ENCODE data around the gene IRGQ. TPM values are rescaled to one million over a fixed set of nuclear protein-coding genes. Genes with fewer than 3 reads are reported as not detected.

IRGQ gene
- total RNA-seq, 1 experiment from 2014 or later: 24.1 TPM

DNA sequence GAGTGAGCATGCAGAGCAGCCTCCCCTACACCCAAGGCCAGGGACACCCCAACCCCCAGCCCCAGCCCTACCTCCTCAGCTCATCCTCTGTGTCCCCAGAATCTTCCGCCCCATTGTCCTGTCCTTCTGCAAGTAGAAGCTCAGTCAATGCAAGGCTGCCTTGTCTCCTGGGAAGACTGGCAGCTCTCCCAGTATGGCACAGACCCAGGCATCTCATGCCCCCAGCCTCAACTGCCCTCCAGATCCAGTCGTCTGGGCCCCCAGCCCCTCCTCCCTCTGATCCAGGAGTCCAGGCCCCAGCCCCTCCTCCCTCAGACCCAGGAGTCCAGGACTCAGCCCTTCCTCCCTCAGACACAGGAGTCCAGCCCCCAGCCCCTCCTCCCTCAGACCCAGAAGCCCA, 50.0 kb downstream of the IRGQ start:
- Histone ChIP-seq H3K18ac (ENCODE audit: insufficient read length, low read depth, low read length) (no peak overlapping the region), H3K79me2 (ENCODE audit: insufficient read depth, low read length) (no peaks in the 10 kb centered on the region), H3K9ac (ENCODE audit: extremely low read depth, insufficient read length, low read length) (no peak overlapping the region), H2BK12ac (ENCODE audit: insufficient read length, low read depth, low read length) (no peak overlapping the region), H3K27ac (ENCODE audit: insufficient read length, low read depth, low read length) (no peak overlapping the region), H2BK15ac (ENCODE audit: low read depth, low read length) (no peak overlapping the region), H2BK5ac (ENCODE audit: insufficient read length, low read length) (no peak overlapping the region), H2AFZ (ENCODE audit: low read length) (no peak overlapping the region), H2BK20ac (ENCODE audit: low read depth, low read length, poor library complexity, severe bottlenecking) (no peak overlapping the region), H3K56ac (ENCODE audit: insufficient read length, low read depth, low read length) (no peak overlapping the region), H2BK120ac (ENCODE audit: low read depth, low read length, poor library complexity, severe bottlenecking) (no peak overlapping the region), H3T11ph (ENCODE audit: low read length) (no peak overlapping the region), H3K14ac (ENCODE audit: insufficient read depth, low read length) (no peak overlapping the region), H4K91ac (ENCODE audit: insufficient read length, low read depth, low read length) (no peak overlapping the region), H2AK5ac (ENCODE audit: insufficient read length, low read length) (no peak overlapping the region), H3K23me2 (ENCODE audit: insufficient read length, low read depth, low read length, poor library complexity, severe bottlenecking) (no peaks in the 10 kb centered on the region), H3K4me1 (ENCODE audit: insufficient read depth, low read length) (no peaks in the 10 kb centered on the region), H3K4me2 (ENCODE audit: insufficient read depth, insufficient read length, low read length) (no peak overlapping the region), H3K23ac (ENCODE audit: insufficient read length, low read depth, low read length) (no peak overlapping the region), H3K79me1 (ENCODE audit: insufficient read depth, low read depth, low read length, poor library complexity, severe bottlenecking) (no peaks in the 10 kb centered on the region), H4K8ac (replicated peaks; ENCODE audit: insufficient read length, low read depth, low read length) (no peak overlapping the region), H4K5ac (ENCODE audit: insufficient read length, low read depth, low read length) (no peak overlapping the region), H3K27me3 (ENCODE audit: insufficient read depth, low read length) (no peaks in the 10 kb centered on the region), H3K4ac (ENCODE audit: low read depth, low read length) (no peak overlapping the region), H3K9me3 (ENCODE audit: control insufficient read depth, low read depth, low read length) (no peaks in the 10 kb centered on the region), H4K20me1 (ENCODE audit: control insufficient read depth, insufficient read depth, insufficient read length) (no peaks in the 10 kb centered on the region)
- TF ChIP-seq, protein P1, sequence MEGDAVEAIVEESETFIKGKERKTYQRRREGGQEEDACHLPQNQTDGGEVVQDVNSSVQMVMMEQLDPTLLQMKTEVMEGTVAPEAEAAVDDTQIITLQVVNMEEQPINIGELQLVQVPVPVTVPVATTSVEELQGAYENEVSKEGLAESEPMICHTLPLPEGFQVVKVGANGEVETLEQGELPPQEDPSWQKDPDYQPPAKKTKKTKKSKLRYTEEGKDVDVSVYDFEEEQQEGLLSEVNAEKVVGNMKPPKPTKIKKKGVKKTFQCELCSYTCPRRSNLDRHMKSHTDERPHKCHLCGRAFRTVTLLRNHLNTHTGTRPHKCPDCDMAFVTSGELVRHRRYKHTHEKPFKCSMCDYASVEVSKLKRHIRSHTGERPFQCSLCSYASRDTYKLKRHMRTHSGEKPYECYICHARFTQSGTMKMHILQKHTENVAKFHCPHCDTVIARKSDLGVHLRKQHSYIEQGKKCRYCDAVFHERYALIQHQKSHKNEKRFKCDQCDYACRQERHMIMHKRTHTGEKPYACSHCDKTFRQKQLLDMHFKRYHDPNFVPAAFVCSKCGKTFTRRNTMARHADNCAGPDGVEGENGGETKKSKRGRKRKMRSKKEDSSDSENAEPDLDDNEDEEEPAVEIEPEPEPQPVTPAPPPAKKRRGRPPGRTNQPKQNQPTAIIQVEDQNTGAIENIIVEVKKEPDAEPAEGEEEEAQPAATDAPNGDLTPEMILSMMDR (conservative IDR thresholded peaks at IDR 0.05): no peak
- Mint-ChIP-seq H3K27me3 (ENCODE audit: low read depth) (no peaks in the 10 kb centered on the region), H3K36me3 (ENCODE audit: insufficient read depth in 1 of 3, low read depth in 3 of 3) (peaks cover 27 to 79% (median 64%) of the 10 kb centered on the region in 3 experiments), H3K4me3 (no peak overlapping the region), H3K4me1 (no peaks in the 10 kb centered on the region), H3K27ac (no peak overlapping the region; a peak in 1 of 7 replicates), H3K9me3 (no peaks in the 10 kb centered on the region)
- DNase-seq: no peak
- WGBS (ENCODE audit: extremely low coverage, insufficient read length, low lambda C conversion rate): no CpG with 5 or more reads among the region's 2 CpGs
